ENCODE results near the gene ICE1.
"Not testable (repeated sequence)": the region's sequence is repeated elsewhere in the genome, so short reads cannot be mapped to it uniquely, and the experiment has no call there.

ICE1 gene

GRCh38 chr5:5494489-5495402, 72.3 kb downstream of the ICE1 start:
- FAIRE-seq: no peak

GRCh38 chr5:5497152-5497788, 74.8 kb downstream of the ICE1 start:
- no peak for FAIRE-seq

- no peak for FAIRE-seq
These were observed 77.0 kb downstream of the ICE1 start for GRCh38 chr5:5499442-5499841.

GRCh38 chr5:5504325-5504724, 81.8 kb downstream of the ICE1 start:
- no peak for FAIRE-seq

GRCh38 chr5:5505815-5506214, 83.3 kb downstream of the ICE1 start:
- no peak for FAIRE-seq

GRCh38 chr5:5508391-5508790, 85.9 kb downstream of the ICE1 start:
- FAIRE-seq: no peak

- FAIRE-seq: no peak
These were observed 89.5 kb downstream of the ICE1 start for GRCh38 chr5:5511904-5512416.

- no peak for FAIRE-seq
These were observed 90.1 kb downstream of the ICE1 start for GRCh38 chr5:5512543-5512942.

- not testable (repeated sequence) for FAIRE-seq
These were observed 98.1 kb downstream of the ICE1 start for GRCh38 chr5:5520622-5521021.

- FAIRE-seq: no peak
These were observed 98.6 kb downstream of the ICE1 start for GRCh38 chr5:5521029-5521428.

GRCh38 chr5:5521478-5521877, 99.0 kb downstream of the ICE1 start:
- no peak for FAIRE-seq

GRCh38 chr5:5522336-5522735, 99.9 kb downstream of the ICE1 start:
- FAIRE-seq: no peak

GRCh38 chr5:5523066-5523505, 100.6 kb downstream of the ICE1 start:
- no peak for FAIRE-seq

- FAIRE-seq: no peak
These were observed 101.8 kb downstream of the ICE1 start for GRCh38 chr5:5524327-5524726.

- no peak for FAIRE-seq
These were observed 108.9 kb downstream of the ICE1 start for GRCh38 chr5:5531371-5531770.

GRCh38 chr5:5532306-5533076, 110.0 kb downstream of the ICE1 start:
- no peak for FAIRE-seq

GRCh38 chr5:5533927-5534326, 111.5 kb downstream of the ICE1 start:
- no peak for FAIRE-seq

- no peak for FAIRE-seq
These were observed 111.9 kb downstream of the ICE1 start for GRCh38 chr5:5534333-5534732.

GRCh38 chr5:5536871-5537270, 114.4 kb downstream of the ICE1 start:
- no peak for FAIRE-seq

- no peak for FAIRE-seq
These were observed 114.9 kb downstream of the ICE1 start for GRCh38 chr5:5537426-5537825.

- FAIRE-seq: no peak
These were observed 117.1 kb downstream of the ICE1 start for GRCh38 chr5:5539590-5539989.
